ENCODE measurements around the gene SHC4. TPM values are rescaled to one million over a fixed set of nuclear protein-coding genes. Genes with fewer than 3 reads are reported as not detected.

SHC4 gene
- total RNA-seq, 2 donors from 2014 or later, result 0.29 to 0.58 TPM

DNA sequence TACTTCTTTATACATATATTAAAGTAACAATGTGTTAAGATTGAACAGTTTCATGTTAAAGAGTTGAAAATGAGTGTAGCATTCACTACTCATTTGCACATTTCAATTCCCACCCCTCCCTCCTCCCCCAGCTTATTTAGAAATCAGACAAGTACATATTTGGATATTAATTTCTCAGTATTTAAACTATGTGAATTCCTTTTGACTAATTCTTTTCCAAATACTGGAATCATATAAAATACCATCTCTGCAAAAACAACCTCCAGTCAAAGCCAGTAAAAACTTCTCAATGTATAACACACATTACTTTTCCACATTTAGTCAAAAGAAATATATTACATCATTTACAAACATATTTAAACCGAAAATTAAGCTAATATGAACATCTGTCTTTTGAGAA, 25.5 kb upstream of the SHC4 start:
- 100% methylated on average over 1 of the region's 1 CpG; no CpG with 5 or more reads in 1 of the 2 experiments for WGBS, 2 experiments (ENCODE audit: insufficient coverage in 1 of 2, insufficient read length in 1 of 2)
- Histone ChIP-seq H3K4me1 (ENCODE audit: control insufficient read depth, insufficient read depth, low read length) (no peaks in the 10 kb centered on the region), H3K27ac (ENCODE audit: low read depth, low read length) (no peak overlapping the region), H3K9me3 (ENCODE audit: control insufficient read depth, low read length) (no peaks in the 10 kb centered on the region), H3K27me3 (ENCODE audit: control insufficient read depth, insufficient read depth, low read length, poor library complexity, severe bottlenecking) (no peaks in the 10 kb centered on the region), H3K9ac (ENCODE audit: extremely low read depth, low read length, poor library complexity, severe bottlenecking) (no peak overlapping the region), H3K36me3 (ENCODE audit: control insufficient read depth, insufficient read depth, low read length) (peaks cover 41% of the 10 kb centered on the region), H3K4me3 (ENCODE audit: low read length) (no peak overlapping the region)
- Mint-ChIP-seq H3K9me3 (no peaks in the 10 kb centered on the region), H3K27ac (no peak overlapping the region), H3K4me3 (no peak overlapping the region), H3K36me3 (ENCODE audit: low read depth) (peaks cover 26% of the 10 kb centered on the region), H3K27me3 (ENCODE audit: insufficient read depth) (no peaks in the 10 kb centered on the region), H3K4me1 (no peaks in the 10 kb centered on the region)
- no peak for DNase-seq
- TF ChIP-seq, protein P1, sequence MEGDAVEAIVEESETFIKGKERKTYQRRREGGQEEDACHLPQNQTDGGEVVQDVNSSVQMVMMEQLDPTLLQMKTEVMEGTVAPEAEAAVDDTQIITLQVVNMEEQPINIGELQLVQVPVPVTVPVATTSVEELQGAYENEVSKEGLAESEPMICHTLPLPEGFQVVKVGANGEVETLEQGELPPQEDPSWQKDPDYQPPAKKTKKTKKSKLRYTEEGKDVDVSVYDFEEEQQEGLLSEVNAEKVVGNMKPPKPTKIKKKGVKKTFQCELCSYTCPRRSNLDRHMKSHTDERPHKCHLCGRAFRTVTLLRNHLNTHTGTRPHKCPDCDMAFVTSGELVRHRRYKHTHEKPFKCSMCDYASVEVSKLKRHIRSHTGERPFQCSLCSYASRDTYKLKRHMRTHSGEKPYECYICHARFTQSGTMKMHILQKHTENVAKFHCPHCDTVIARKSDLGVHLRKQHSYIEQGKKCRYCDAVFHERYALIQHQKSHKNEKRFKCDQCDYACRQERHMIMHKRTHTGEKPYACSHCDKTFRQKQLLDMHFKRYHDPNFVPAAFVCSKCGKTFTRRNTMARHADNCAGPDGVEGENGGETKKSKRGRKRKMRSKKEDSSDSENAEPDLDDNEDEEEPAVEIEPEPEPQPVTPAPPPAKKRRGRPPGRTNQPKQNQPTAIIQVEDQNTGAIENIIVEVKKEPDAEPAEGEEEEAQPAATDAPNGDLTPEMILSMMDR (conservative IDR thresholded peaks at IDR 0.05), result no peak

DNA sequence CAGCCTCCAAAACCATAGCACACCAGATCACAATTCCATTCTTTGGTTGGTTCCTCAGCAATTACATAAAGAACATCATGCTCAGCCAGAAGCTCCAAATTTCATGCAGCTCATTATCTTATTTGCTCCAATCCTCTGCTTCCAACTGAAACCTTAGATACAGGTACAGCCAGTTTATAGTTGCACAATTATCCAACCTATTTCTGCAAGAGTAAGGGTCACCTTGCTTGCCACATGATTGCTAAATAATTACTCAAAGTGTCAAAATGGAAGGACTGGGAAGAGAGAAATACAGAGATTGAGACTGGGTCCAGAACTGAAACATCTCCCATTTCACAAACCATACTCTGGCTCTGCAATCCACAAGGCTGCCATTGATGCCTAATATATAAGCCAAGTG, 23.4 kb upstream of the SHC4 start:
- Mint-ChIP-seq H3K27ac (no peak overlapping the region), H3K9me3 (no peaks in the 10 kb centered on the region), H3K36me3 (ENCODE audit: low read depth) (peaks cover 12% of the 10 kb centered on the region), H3K4me1 (no peaks in the 10 kb centered on the region), H3K4me3 (no peak overlapping the region), H3K27me3 (ENCODE audit: insufficient read depth) (no peaks in the 10 kb centered on the region)
- H3K4me1 ChIP-seq (ENCODE audit: control insufficient read depth, insufficient read depth, low read length), result no peaks in the 10 kb centered on the region
- H3K9me3 ChIP-seq (ENCODE audit: control insufficient read depth, low read length), result no peaks in the 10 kb centered on the region
- H3K27ac ChIP-seq (ENCODE audit: low read depth, low read length), result no peak overlapping the region
- H3K36me3 ChIP-seq (ENCODE audit: control insufficient read depth, insufficient read depth, low read length), result peaks cover 24% of the 10 kb centered on the region
- no peak for DNase-seq
- H3K9ac ChIP-seq (ENCODE audit: extremely low read depth, low read length, poor library complexity, severe bottlenecking), result no peak overlapping the region
- no peaks in the 10 kb centered on the region for H3K27me3 ChIP-seq (ENCODE audit: control insufficient read depth, insufficient read depth, low read length, poor library complexity, severe bottlenecking)
- no peak overlapping the region for H3K4me3 ChIP-seq (ENCODE audit: low read length)
- TF ChIP-seq, protein P1 (conservative IDR thresholded peaks at IDR 0.05), result no peak

DNA sequence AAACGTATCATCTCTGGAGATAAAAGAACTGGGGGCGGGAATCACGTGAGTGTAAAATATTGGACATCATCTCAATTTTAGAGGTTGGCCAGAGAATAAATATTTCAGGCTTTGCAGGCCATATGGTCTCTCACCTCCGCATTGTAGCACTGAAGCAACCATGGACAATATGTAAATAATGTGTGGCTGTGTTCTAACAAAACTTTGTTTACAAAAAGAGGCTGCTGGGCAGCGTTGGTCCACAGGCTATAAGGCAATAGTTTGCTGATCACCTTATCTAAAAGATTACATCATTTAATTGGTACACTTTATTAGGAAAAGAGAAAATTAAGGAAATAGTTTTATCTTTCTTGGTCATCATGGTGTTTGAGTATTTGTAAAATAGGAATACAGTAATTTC, 22.5 kb upstream of the SHC4 start:
- no peaks in the 10 kb centered on the region for H3K4me1 Mint-ChIP-seq
- Histone ChIP-seq H3K4me3 (ENCODE audit: low read length) (no peak overlapping the region), H3K27ac (ENCODE audit: low read depth, low read length) (no peak overlapping the region), H3K27me3 (ENCODE audit: control insufficient read depth, insufficient read depth, low read length, poor library complexity, severe bottlenecking) (no peaks in the 10 kb centered on the region), H3K9me3 (ENCODE audit: control insufficient read depth, low read length) (no peaks in the 10 kb centered on the region), H3K4me1 (ENCODE audit: control insufficient read depth, insufficient read depth, low read length) (no peaks in the 10 kb centered on the region), H3K36me3 (ENCODE audit: control insufficient read depth, insufficient read depth, low read length) (peaks cover 15% of the 10 kb centered on the region), H3K9ac (ENCODE audit: extremely low read depth, low read length, poor library complexity, severe bottlenecking) (no peak overlapping the region)
- H3K9me3 Mint-ChIP-seq, result no peaks in the 10 kb centered on the region
- WGBS, 2 experiments (ENCODE audit: insufficient coverage in 1 of 2, insufficient read length in 1 of 2), result 86 to 93% methylated on average over 3 to 5 of the region's 5 CpGs
- H3K4me3 Mint-ChIP-seq, result no peak overlapping the region
- H3K36me3 Mint-ChIP-seq (ENCODE audit: low read depth), result peaks cover 8% of the 10 kb centered on the region
- DNase-seq, result no peak
- TF ChIP-seq, protein P1 (conservative IDR thresholded peaks at IDR 0.05), result no peak
- H3K27ac Mint-ChIP-seq, result no peak overlapping the region
- peaks cover 3% of the 10 kb centered on the region for H3K27me3 Mint-ChIP-seq (ENCODE audit: insufficient read depth)

Measured in endodermal cell (in vitro differentiated cells).